Activated CD4-positive, alpha-beta T cell treated with anti-CD3 and anti-CD28 coated beads for 48 hours (primary cell): ENCODE results near the gene MRAS.
"Not testable (repeated sequence)": the region's sequence is repeated elsewhere in the genome, so short reads cannot be mapped to it uniquely, and the experiment has no call there.

Experiments
- DNase-seq: peaks from one replicate; pipeline ENCODE4 v3.0.0-alpha.2; 2020

Gene MRAS

GRCh38 chr3:138394156-138394555, 45.8 kb downstream of the MRAS start:
- no peak for DNase-seq

GRCh38 chr3:138394686-138395085, 46.3 kb downstream of the MRAS start:
- DNase-seq: no peak

- no peak for DNase-seq
These were observed 47.7 kb downstream of the MRAS start for GRCh38 chr3:138395865-138396751.

- DNase-seq: no peak
These were observed 48.5 kb downstream of the MRAS start for GRCh38 chr3:138396752-138397410.

GRCh38 chr3:138397983-138398382, 49.6 kb downstream of the MRAS start:
- no peak for DNase-seq

- no peak for DNase-seq
These were observed 50.6 kb downstream of the MRAS start for GRCh38 chr3:138398791-138399575.

- no peak for DNase-seq
These were observed 51.4 kb downstream of the MRAS start for GRCh38 chr3:138399766-138400165.

GRCh38 chr3:138400651-138401070, 52.3 kb downstream of the MRAS start:
- DNase-seq: no peak

GRCh38 chr3:138401834-138402233, 53.5 kb downstream of the MRAS start:
- no peak for DNase-seq

- DNase-seq: no peak
These were observed 55.7 kb downstream of the MRAS start for GRCh38 chr3:138404121-138404520.

GRCh38 chr3:138405001-138405400, 56.6 kb downstream of the MRAS start:
- no peak for DNase-seq

GRCh38 chr3:138405486-138405885, 57.1 kb downstream of the MRAS start:
- no peak for DNase-seq

- DNase-seq: no peak
These were observed 58.2 kb downstream of the MRAS start for GRCh38 chr3:138406606-138407005.

- DNase-seq: no peak
These were observed 59.0 kb downstream of the MRAS start for GRCh38 chr3:138407236-138407907.

GRCh38 chr3:138408751-138409570, 60.6 kb downstream of the MRAS start:
- no peak for DNase-seq

GRCh38 chr3:138412821-138413551, 64.6 kb downstream of the MRAS start:
- DNase-seq: peak; percentile 14

- DNase-seq: not testable (repeated sequence)
These were observed 67.9 kb downstream of the MRAS start for GRCh38 chr3:138416236-138416635.

- DNase-seq: peak; percentile 77
These were observed 69.2 kb downstream of the MRAS start for GRCh38 chr3:138417559-138417982.

GRCh38 chr3:138418601-138419206, 70.3 kb downstream of the MRAS start:
- no peak for DNase-seq

GRCh38 chr3:138423316-138423715, 74.9 kb downstream of the MRAS start:
- DNase-seq: no peak

- DNase-seq: no peak
These were observed 75.9 kb downstream of the MRAS start for GRCh38 chr3:138424323-138424722.
